Panc1 (cell line): Measurements from ENCODE around the gene TMEM86A.

Experiments
- TCF7L2 ChIP-seq: IDR thresholded peaks from 2 replicates; pipeline ENCODE4 v1.6.1; 2011; ENCODE audit warnings: mild to moderate bottlenecking, low read depth, low read length, inconsistent platforms
- TF ChIP-seq, protein P1 (sequence below): fragments of 450-650 bp; IDR thresholded peaks from 2 replicates; pipeline ENCODE4 v1.5.1; 2017; ENCODE audit warnings: mild to moderate bottlenecking

DNA sequence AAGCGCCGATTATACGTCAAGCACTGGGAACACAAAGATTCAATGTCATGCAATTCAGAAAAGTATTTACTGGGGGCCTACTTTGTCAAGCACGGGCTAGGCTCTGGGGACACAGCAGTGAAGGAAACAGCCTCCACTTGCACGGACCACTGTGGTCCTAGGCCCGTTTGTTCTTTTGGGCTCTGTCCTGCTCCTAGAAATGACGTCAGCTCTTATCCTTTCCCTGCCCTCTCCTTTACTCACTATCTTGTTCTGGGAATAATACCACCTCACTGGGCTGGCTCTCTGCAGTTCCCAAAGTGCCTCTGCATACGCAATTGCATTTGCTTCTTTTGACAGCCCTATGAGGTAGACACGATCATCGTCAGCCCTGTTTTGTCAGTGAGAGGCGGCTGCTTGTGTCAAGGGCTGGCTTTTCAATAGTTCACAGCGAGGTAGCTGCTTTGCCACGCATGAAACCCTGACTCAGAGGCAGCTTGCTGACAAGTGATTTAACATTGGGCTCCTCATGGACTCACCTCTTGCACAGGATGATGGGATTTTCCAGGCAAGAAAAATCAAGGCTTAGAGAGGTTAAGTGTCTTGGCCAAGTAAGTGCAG is 50.3 kb downstream of the TMEM86A start:
- TF ChIP-seq, protein P1, sequence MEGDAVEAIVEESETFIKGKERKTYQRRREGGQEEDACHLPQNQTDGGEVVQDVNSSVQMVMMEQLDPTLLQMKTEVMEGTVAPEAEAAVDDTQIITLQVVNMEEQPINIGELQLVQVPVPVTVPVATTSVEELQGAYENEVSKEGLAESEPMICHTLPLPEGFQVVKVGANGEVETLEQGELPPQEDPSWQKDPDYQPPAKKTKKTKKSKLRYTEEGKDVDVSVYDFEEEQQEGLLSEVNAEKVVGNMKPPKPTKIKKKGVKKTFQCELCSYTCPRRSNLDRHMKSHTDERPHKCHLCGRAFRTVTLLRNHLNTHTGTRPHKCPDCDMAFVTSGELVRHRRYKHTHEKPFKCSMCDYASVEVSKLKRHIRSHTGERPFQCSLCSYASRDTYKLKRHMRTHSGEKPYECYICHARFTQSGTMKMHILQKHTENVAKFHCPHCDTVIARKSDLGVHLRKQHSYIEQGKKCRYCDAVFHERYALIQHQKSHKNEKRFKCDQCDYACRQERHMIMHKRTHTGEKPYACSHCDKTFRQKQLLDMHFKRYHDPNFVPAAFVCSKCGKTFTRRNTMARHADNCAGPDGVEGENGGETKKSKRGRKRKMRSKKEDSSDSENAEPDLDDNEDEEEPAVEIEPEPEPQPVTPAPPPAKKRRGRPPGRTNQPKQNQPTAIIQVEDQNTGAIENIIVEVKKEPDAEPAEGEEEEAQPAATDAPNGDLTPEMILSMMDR: no peak
- no peak for TF ChIP-seq TCF7L2
